CD14-positive monocyte (primary cell): Measurements from ENCODE around the gene AGXT. TPM values are rescaled to one million over a fixed set of nuclear protein-coding genes. Genes with fewer than 3 reads are reported as not detected.

Experiments
- DNase-seq, 3 donors: peaks; one replicate each; pipeline ENCODE4 v3.0.0-alpha.2; 2011 to 2022
- H2AFZ ChIP-seq: 2 replicates; pipeline ENCODE4 v1.6.0; 2012; ENCODE audit warnings: mild to moderate bottlenecking, low read depth, low read length, inconsistent platforms; ENCODE audit not compliant: insufficient read depth, poor library complexity, severe bottlenecking
- H3K27ac ChIP-seq, 2 donors: 1 replicate in 1 of 2; 2 replicates in 1 of 2; pipeline ENCODE4 v1.5.1; 2012 to 2013; ENCODE audit warnings: low read length in 2 of 2, control low read depth in 1 of 2, inconsistent platforms in 1 of 2, low read depth in 1 of 2, mild to moderate bottlenecking in 1 of 2
- H3K27me3 ChIP-seq, 2 donors: one replicate each; pipeline versions ENCODE4 v1.6.0 to v1.6.1; 2011 to 2013; ENCODE audit warnings: low read length in 2 of 2; ENCODE audit not compliant: control insufficient read depth in 2 of 2, insufficient read depth in 2 of 2
- H3K36me3 ChIP-seq, 2 donors: replicated peaks in 1 of 2; 1 replicate in 1 of 2; 2 replicates in 1 of 2; pipeline versions ENCODE4 v1.5.1 to v1.6.1; 2012 to 2013; ENCODE audit warnings: low read length in 2 of 2, control low read depth in 1 of 2, inconsistent platforms in 1 of 2, mild to moderate bottlenecking in 1 of 2; ENCODE audit not compliant: insufficient read depth in 2 of 2, control insufficient read depth in 1 of 2
- H3K4me1 ChIP-seq, 2 donors: 1 replicate in 1 of 2; 2 replicates in 1 of 2; pipeline versions ENCODE4 v1.5.1 to v1.6.1; 2012 to 2013; ENCODE audit warnings: low read length in 2 of 2, control low read depth in 1 of 2, inconsistent platforms in 1 of 2, mild to moderate bottlenecking in 1 of 2, moderate library complexity in 1 of 2; ENCODE audit not compliant: insufficient read depth in 2 of 2, control insufficient read depth in 1 of 2
- H3K4me2 ChIP-seq: replicated peaks from 2 replicates; pipeline ENCODE3; 2012; ENCODE audit warnings: low read length, moderate library complexity, mild to moderate bottlenecking; ENCODE audit not compliant: poor library complexity, severe bottlenecking; ENCODE audit errors: extremely low read depth
- H3K4me3 ChIP-seq, 3 experiments: fragments of 200-600 bp in 1 of 3; sonication (generic) in 1 of 3; replicated peaks in 1 of 3; 1 replicate in 2 of 3; 2 replicates in 1 of 3; pipeline ENCODE4 v1.5.1; 2011 to 2013; ENCODE audit warnings: low read length in 3 of 3, mild to moderate bottlenecking in 3 of 3, control low read depth in 2 of 3, low read depth in 2 of 3, inconsistent platforms in 1 of 3, moderate library complexity in 1 of 3
- H3K79me2 ChIP-seq: 2 replicates; pipeline ENCODE4 v1.6.0; 2012; ENCODE audit warnings: mild to moderate bottlenecking, control low read depth, inconsistent platforms, low read length, moderate library complexity; ENCODE audit not compliant: insufficient read depth
- H3K9ac ChIP-seq: 2 replicates; pipeline ENCODE4 v1.6.0; 2017; ENCODE audit warnings: low read length, mild to moderate bottlenecking; ENCODE audit not compliant: insufficient read depth, poor library complexity, severe bottlenecking
- H3K9me3 ChIP-seq, 2 donors: replicated peaks in 1 of 2; 1 replicate in 1 of 2; 2 replicates in 1 of 2; pipeline versions ENCODE4 v1.5.1 to v1.6.1; 2012 to 2013; ENCODE audit warnings: low read length in 2 of 2, control low read depth in 1 of 2; ENCODE audit not compliant: control insufficient read depth in 1 of 2, insufficient read depth in 1 of 2
- H4K20me1 ChIP-seq: 2 replicates; pipeline ENCODE4 v1.6.0; 2012; ENCODE audit warnings: mild to moderate bottlenecking, low read length, control low read depth, moderate library complexity; ENCODE audit not compliant: insufficient read depth
- H3K27ac Mint-ChIP-seq, 7 donors: one replicate each; pipeline ENCODE4 v1.8.0; 2020; ENCODE audit warnings: mild to moderate bottlenecking in 7 of 7, mixed read lengths in 7 of 7, moderate library complexity in 6 of 7, inconsistent platforms in 2 of 7
- H3K27me3 Mint-ChIP-seq, 3 donors: one replicate each; pipeline ENCODE4 v1.8.0; 2021 to 2022; ENCODE audit warnings: low read depth in 3 of 3, mild to moderate bottlenecking in 3 of 3, mixed read lengths in 3 of 3, moderate library complexity in 3 of 3, inconsistent platforms in 1 of 3
- H3K36me3 Mint-ChIP-seq, 2 donors: one replicate each; pipeline ENCODE4 v1.8.0; 2020; ENCODE audit warnings: mixed read lengths in 2 of 2, inconsistent platforms in 1 of 2, mild to moderate bottlenecking in 1 of 2
- H3K4me1 Mint-ChIP-seq: one replicate; pipeline ENCODE4 v1.8.0; 2020; ENCODE audit warnings: mild to moderate bottlenecking, mixed read lengths
- H3K4me3 Mint-ChIP-seq, 2 donors: one replicate each; pipeline ENCODE4 v1.8.0; 2020; ENCODE audit warnings: mild to moderate bottlenecking in 2 of 2, mixed read lengths in 2 of 2, moderate library complexity in 1 of 2
- H3K9me3 Mint-ChIP-seq, 7 donors: one replicate each; pipeline ENCODE4 v1.8.0; 2020 to 2022; ENCODE audit warnings: mixed read lengths in 7 of 7, mild to moderate bottlenecking in 6 of 7, moderate library complexity in 6 of 7, inconsistent platforms in 2 of 7
- WGBS: methylation state at CpG from one replicate; pipeline ENCODE4 v1.1.5; 2013; ENCODE audit warnings: missing lambda C conversion rate; ENCODE audit not compliant: insufficient coverage; 5-methylcytosine and 5-hydroxymethylcytosine counted together
- intact Hi-C, 2 donors: fragments of 100-400 bp; cut with micrococcal nuclease; formaldehyde crosslinking; loops; one replicate each; pipeline versions ENCODE4 v1.15.0 to v1.15.1; 2023
- polyA plus RNA-seq, 3 donors: library from polyadenylated mRNA; depleted of rRNA in 1 of 3; unstranded in 2 of 3; stranded (reverse) in 1 of 3; fragments of 300-500 nt in 2 of 3; fragments of >200 nt in 1 of 3; fragmentation: Illumina TruSeq in 2 of 3; gene quantifications; 1 replicate in 2 of 3; 2 replicates in 1 of 3; pipeline ENCODE4 v1.2.3, GENCODE V29; 2012 to 2021
- TF ChIP-seq, protein P1 (sequence below): fragments of 200-600 bp; IDR thresholded peaks from one replicate; pipeline ENCODE4 v1.8.0; 2022; ENCODE audit warnings: antibody characterized with exemption, mild to moderate bottlenecking

Gene AGXT
- polyA plus RNA-seq, 3 donors: not detected

GRCh38 chr2:240850756-240851077 is 17.9 kb upstream of the AGXT start:
- TF ChIP-seq, protein P1, sequence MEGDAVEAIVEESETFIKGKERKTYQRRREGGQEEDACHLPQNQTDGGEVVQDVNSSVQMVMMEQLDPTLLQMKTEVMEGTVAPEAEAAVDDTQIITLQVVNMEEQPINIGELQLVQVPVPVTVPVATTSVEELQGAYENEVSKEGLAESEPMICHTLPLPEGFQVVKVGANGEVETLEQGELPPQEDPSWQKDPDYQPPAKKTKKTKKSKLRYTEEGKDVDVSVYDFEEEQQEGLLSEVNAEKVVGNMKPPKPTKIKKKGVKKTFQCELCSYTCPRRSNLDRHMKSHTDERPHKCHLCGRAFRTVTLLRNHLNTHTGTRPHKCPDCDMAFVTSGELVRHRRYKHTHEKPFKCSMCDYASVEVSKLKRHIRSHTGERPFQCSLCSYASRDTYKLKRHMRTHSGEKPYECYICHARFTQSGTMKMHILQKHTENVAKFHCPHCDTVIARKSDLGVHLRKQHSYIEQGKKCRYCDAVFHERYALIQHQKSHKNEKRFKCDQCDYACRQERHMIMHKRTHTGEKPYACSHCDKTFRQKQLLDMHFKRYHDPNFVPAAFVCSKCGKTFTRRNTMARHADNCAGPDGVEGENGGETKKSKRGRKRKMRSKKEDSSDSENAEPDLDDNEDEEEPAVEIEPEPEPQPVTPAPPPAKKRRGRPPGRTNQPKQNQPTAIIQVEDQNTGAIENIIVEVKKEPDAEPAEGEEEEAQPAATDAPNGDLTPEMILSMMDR: no peak

GRCh38 chr2:240851078-240851991 is 17.3 kb upstream of the AGXT start:
- H3K4me3 Mint-ChIP-seq: no peak overlapping the region
- no peaks in the 10 kb centered on the region for H3K36me3 Mint-ChIP-seq
- Histone ChIP-seq H3K27me3 (no peaks in the 10 kb centered on the region), H2AFZ (no peak overlapping the region), H3K79me2 (no peaks in the 10 kb centered on the region), H3K4me3 (no peak overlapping the region), H3K9me3 (peaks cover 11 to 32% of the 10 kb centered on the region in 2 donors), H3K36me3 (no peaks in the 10 kb centered on the region), H3K4me1 (no peaks in the 10 kb centered on the region), H3K9ac (no peak overlapping the region), H4K20me1 (no peaks in the 10 kb centered on the region), H3K4me2 (no peak overlapping the region), H3K27ac (no peak overlapping the region)
- no peaks in the 10 kb centered on the region for H3K4me1 Mint-ChIP-seq
- TF ChIP-seq, protein P1: peak; percentile 88
- H3K27ac Mint-ChIP-seq: no peak overlapping the region
- peaks cover 1 to 6% (median 3%) of the 10 kb centered on the region in 3 donors for H3K27me3 Mint-ChIP-seq
- H3K9me3 Mint-ChIP-seq: peaks cover 22 to 37% (median 30%) of the 10 kb centered on the region in 7 donors
- WGBS: 50% methylated on average over 28 of the region's 33 CpGs
- DNase-seq: peak; percentile 56 to 67 (median 67)
- intact Hi-C loops: loop anchor here in 1 of 2 donors (5.0 kb wide), 1 partner anchor 1026 kb away; no protein-coding TSS in a partner anchor

More at GRCh38 chr2:240850756-240851077, 17.9 kb upstream of the AGXT start:
- 83% methylated on average over 10 of the region's 11 CpGs for WGBS
- Histone ChIP-seq H3K9ac (no peak overlapping the region), H2AFZ (no peak overlapping the region), H3K4me1 (no peaks in the 10 kb centered on the region), H3K36me3 (no peaks in the 10 kb centered on the region), H3K27me3 (no peaks in the 10 kb centered on the region), H3K4me3 (no peak overlapping the region), H3K9me3 (peaks cover 11 to 32% of the 10 kb centered on the region in 2 donors), H3K27ac (no peak overlapping the region), H4K20me1 (no peaks in the 10 kb centered on the region), H3K4me2 (no peak overlapping the region), H3K79me2 (no peaks in the 10 kb centered on the region)
- Mint-ChIP-seq H3K4me1 (no peaks in the 10 kb centered on the region), H3K9me3 (peaks cover 26 to 38% (median 30%) of the 10 kb centered on the region in 7 donors), H3K27ac (no peak overlapping the region), H3K27me3 (peaks cover 1 to 6% (median 3%) of the 10 kb centered on the region in 3 donors), H3K4me3 (no peak overlapping the region), H3K36me3 (no peaks in the 10 kb centered on the region)
- intact Hi-C loops: loop anchor here in 1 of 2 donors (5.0 kb wide), 1 partner anchor 1027 kb away; no protein-coding TSS in a partner anchor
- DNase-seq: no peak
